A549 (cell line): ENCODE data around the gene PYY. TPM values are rescaled to one million over a fixed set of nuclear protein-coding genes. Genes with fewer than 3 reads are reported as not detected.

Experiments used
- ATAC-seq, 2 experiments: fragments of 200-7000 bp in 1 of 2; fragments of >200 bp in 1 of 2; cut with Nextera tagmentation in 1 of 2; cut with Tn5 transposase in 1 of 2; 3 replicates each; pipeline versions ENCODE4 v1.8.0 to v1.9.1; 2018 to 2020; ENCODE audit warnings: mild to moderate bottlenecking in 1 of 2, moderate library complexity in 1 of 2
- CTCF ChIA-PET: fragments of 300-600 bp; sonication (Branson Sonifier 250); formaldehyde crosslinking; extraction: SDS; loops from one replicate; lab custom pipeline; 2021; ENCODE audit warnings: antibody characterized with exemption, inconsistent platforms; lab: Yijun Ruan, JAX
- POLR2A ChIA-PET: fragments of 350-600 bp; formaldehyde crosslinking; extraction: SDS; loops from one replicate; lab custom pipeline; 2021; ENCODE audit warnings: antibody characterized with exemption, inconsistent platforms; lab: Yijun Ruan, JAX
- DNase-seq, 2 experiments: peaks; one replicate each; pipeline versions ENCODE4 v3.0.0 to v3.0.0-alpha.2; 2011 to 2016; ENCODE audit warnings: low read depth in 1 of 2, low spot score in 1 of 2
- FAIRE-seq: peaks from 2 replicates; lab custom pipeline; 2011; peaks lifted over from hg19 to GRCh38; lab: Jason Lieb, UNC
- H3K27ac ChIP-seq, 2 experiments: fragments of >200 bp; sonication (Bioruptor Twin); formaldehyde crosslinking; 3 replicates each; pipeline ENCODE4 v1.5.1; 2016 to 2017
- H3K4me1 ChIP-seq: fragments of >200 bp; sonication (Bioruptor Twin); formaldehyde crosslinking; 3 replicates; pipeline ENCODE4 v1.6.1; 2016
- H3K4me2 ChIP-seq: fragments of >200 bp; sonication (Bioruptor Twin); formaldehyde crosslinking; 3 replicates; pipeline ENCODE4 v1.6.1; 2016
- H3K4me3 ChIP-seq: fragments of >200 bp; sonication (Bioruptor Twin); formaldehyde crosslinking; 3 replicates; pipeline ENCODE4 v1.5.1; 2016
- H3K9me3 ChIP-seq: fragments of >200 bp; sonication (Bioruptor Twin); formaldehyde crosslinking; 3 replicates; pipeline ENCODE4 v1.6.1; 2016
- BHLHE40 ChIP-seq: IDR thresholded peaks from 2 replicates; pipeline ENCODE4 v1.6.1; 2012; ENCODE audit warnings: low read depth, low read length, inconsistent platforms
- CEBPB ChIP-seq, 2 experiments: fragments of >200 bp in 1 of 2; sonication (Bioruptor Twin) in 1 of 2; formaldehyde crosslinking in 1 of 2; IDR thresholded peaks; 2 replicates each; pipeline ENCODE4 v1.6.1; 2012 to 2016
- CHD2 ChIP-seq: fragments of 150-350 bp; IDR thresholded peaks from 2 replicates; pipeline ENCODE4 v1.6.1; 2014; ENCODE audit warnings: low read length; ENCODE audit not compliant: partially characterized antibody
- CTCF ChIP-seq: fragments of >200 bp; sonication (Bioruptor Twin); formaldehyde crosslinking; IDR thresholded peaks from 3 replicates; pipeline ENCODE4 v1.5.1; 2016
- ELK1 ChIP-seq: fragments of 150-350 bp; IDR thresholded peaks from 2 replicates; pipeline ENCODE4 v1.6.1; 2014; ENCODE audit warnings: low read depth, mild to moderate bottlenecking, low read length
- HES2 ChIP-seq: fragments of >200 bp; sonication (Bioruptor Twin); formaldehyde crosslinking; IDR thresholded peaks from 2 replicates; pipeline ENCODE4 v1.6.1; 2016
- HOXB5 ChIP-seq: fragments of 250-450 bp; sonication (Bioruptor Pico); IDR thresholded peaks from 2 replicates; pipeline ENCODE4 v1.5.0; 2020; ENCODE audit warnings: mild to moderate bottlenecking, moderate library complexity
- JUN ChIP-seq, 2 experiments: fragments of >200 bp; sonication (Bioruptor Twin); formaldehyde crosslinking; IDR thresholded peaks; 2 replicates in 1 of 2; 3 replicates in 1 of 2; pipeline ENCODE4 v1.6.1; 2016 to 2017
- JUNB ChIP-seq: fragments of >200 bp; sonication (Bioruptor Twin); formaldehyde crosslinking; IDR thresholded peaks from 2 replicates; pipeline ENCODE4 v1.6.1; 2016
- KDM5A ChIP-seq: fragments of 200-600 bp; sonication (generic); IDR thresholded peaks from 2 replicates; pipeline ENCODE4 v1.6.1; 2016; ENCODE audit warnings: antibody characterized with exemption, mild to moderate bottlenecking
- MYC ChIP-seq: IDR thresholded peaks from 2 replicates; pipeline ENCODE4 v1.6.1; 2012; ENCODE audit warnings: mild to moderate bottlenecking, inconsistent platforms, low read length, improper control_type of control experiment, borderline replicate concordance
- NFE2L2 ChIP-seq: fragments of 150-350 bp; conservative IDR thresholded peaks from 2 replicates; pipeline ENCODE4 v1.6.1; 2014; ENCODE audit warnings: low read length
- PHF8 ChIP-seq: fragments of 200-600 bp; sonication (generic); IDR thresholded peaks from 2 replicates; pipeline ENCODE4 v1.6.1; 2016; ENCODE audit warnings: low read depth, mild to moderate bottlenecking, antibody characterized with exemption, moderate library complexity, borderline replicate concordance
- RCOR1 ChIP-seq: fragments of 150-350 bp; IDR thresholded peaks from 2 replicates; pipeline ENCODE4 v1.6.1; 2014; ENCODE audit warnings: antibody characterized with exemption, low read length, low read depth
- RFX5 ChIP-seq: fragments of 450-650 bp; IDR thresholded peaks from 2 replicates; pipeline ENCODE4 v1.7.1; 2014; ENCODE audit warnings: antibody characterized with exemption, mild to moderate bottlenecking, moderate library complexity
- TFCP2L1 ChIP-seq: fragments of 250-450 bp; sonication (Bioruptor Pico); IDR thresholded peaks from 2 replicates; pipeline ENCODE4 v1.5.0; 2021; ENCODE audit warnings: mild to moderate bottlenecking
- TP53 ChIP-seq: fragments of 250-450 bp; sonication (Bioruptor Pico); IDR thresholded peaks from 2 replicates; pipeline ENCODE4 v1.5.0; 2021; ENCODE audit warnings: mild to moderate bottlenecking, moderate library complexity
- ZNF302 ChIP-seq: fragments of 250-450 bp; sonication (Bioruptor Pico); IDR thresholded peaks from 2 replicates; pipeline ENCODE4 v1.9.0; 2021; ENCODE audit warnings: inconsistent platforms, mild to moderate bottlenecking, moderate library complexity
- ZSCAN20 ChIP-seq: fragments of 250-450 bp; sonication (Bioruptor Pico); IDR thresholded peaks from 2 replicates; pipeline ENCODE4 v1.8.0; 2022; ENCODE audit warnings: mild to moderate bottlenecking, moderate library complexity
- WGBS: methylation state at CpG from one replicate; pipeline ENCODE4 v1.1.6; 2017; ENCODE audit errors: missing lambda C conversion rate; 5-methylcytosine and 5-hydroxymethylcytosine counted together
- polyA plus RNA-seq, 4 experiments: library from polyadenylated mRNA; depleted of rRNA in 3 of 4; stranded (reverse); fragments of >200 nt; fragmentation: RNase III in 1 of 4; extraction: RNeasy Plus Mini Kit Qiagen cat#74134 plus additional on column Dnase treatment in 1 of 4; gene quantifications; 2 replicates in 3 of 4; 3 replicates in 1 of 4; pipeline ENCODE4 v1.2.3, GENCODE V29; 2011 to 2017
- TF ChIP-seq, protein P1 (sequence below): fragments of >200 bp; sonication (Bioruptor Twin); formaldehyde crosslinking; IDR thresholded peaks from 3 replicates; pipeline ENCODE4 v1.6.1; 2016

Gene PYY
- polyA plus RNA-seq, 2 of the 4 experiments (the other 2 are of a cell fraction), result not detected

DNA sequence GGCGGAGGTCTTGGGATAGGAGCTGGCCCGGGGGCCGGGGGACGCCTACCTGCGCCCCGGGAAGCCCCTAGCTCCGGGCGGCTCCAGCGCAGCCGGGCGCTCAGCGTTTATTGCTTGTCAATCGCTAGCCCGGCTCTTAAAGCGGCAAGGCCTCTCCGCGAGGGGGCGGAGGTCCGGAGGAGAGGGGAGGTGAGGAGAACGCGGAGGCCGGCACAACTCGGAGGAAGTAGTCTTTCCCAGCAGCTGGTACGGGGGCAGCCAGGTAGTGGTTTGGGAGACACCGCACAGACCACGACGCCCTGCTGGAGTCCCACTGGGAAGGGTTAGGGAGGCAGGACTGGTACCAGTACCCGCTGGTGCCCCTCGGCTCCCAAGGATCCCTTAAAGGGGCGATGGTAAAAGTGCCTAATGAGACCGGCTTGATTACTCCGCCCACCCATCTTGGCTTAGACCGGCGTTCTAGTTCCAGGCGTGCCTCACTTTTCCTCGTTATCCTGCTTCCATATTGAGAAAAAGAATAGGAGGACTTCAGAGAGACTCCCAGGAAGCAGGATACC, 46.2 kb downstream of the PYY start, which contains the start of gene MPP2:
Gene MPP2 (minus strand): TSS at position 112 of the 557 bp plus-strand sequence. CDS start 3,076 bp downstream, outside the sequence.
- TF ChIP-seq, protein P1, sequence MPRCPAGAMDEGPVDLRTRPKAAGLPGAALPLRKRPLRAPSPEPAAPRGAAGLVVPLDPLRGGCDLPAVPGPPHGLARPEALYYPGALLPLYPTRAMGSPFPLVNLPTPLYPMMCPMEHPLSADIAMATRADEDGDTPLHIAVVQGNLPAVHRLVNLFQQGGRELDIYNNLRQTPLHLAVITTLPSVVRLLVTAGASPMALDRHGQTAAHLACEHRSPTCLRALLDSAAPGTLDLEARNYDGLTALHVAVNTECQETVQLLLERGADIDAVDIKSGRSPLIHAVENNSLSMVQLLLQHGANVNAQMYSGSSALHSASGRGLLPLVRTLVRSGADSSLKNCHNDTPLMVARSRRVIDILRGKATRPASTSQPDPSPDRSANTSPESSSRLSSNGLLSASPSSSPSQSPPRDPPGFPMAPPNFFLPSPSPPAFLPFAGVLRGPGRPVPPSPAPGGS, result no peak
- TF ChIP-seq BHLHE40, result no peak
- TF ChIP-seq HES2, result no peak
- no peak for TF ChIP-seq CTCF
- TF ChIP-seq ELK1, result no peak
- no peak for TF ChIP-seq PHF8
- no peak for TF ChIP-seq HOXB5 (CRISPR knock-in tag)
- TF ChIP-seq ZSCAN20 (CRISPR knock-in tag), result no peak
- TF ChIP-seq NFE2L2, result no peak
- no peak for TF ChIP-seq JUNB
- no peak for TF ChIP-seq TP53 (CRISPR knock-in tag)
- TF ChIP-seq RCOR1, result no peak
- no peak for TF ChIP-seq RFX5
- TF ChIP-seq TFCP2L1 (CRISPR knock-in tag), result no peak
- TF ChIP-seq CHD2, result no peak
- no peak for TF ChIP-seq JUN (IDR thresholded peaks at IDR 0.05)
- TF ChIP-seq KDM5A, result no peak
- no peak for TF ChIP-seq ZNF302 (CRISPR knock-in tag)
- ATAC-seq (peak; percentile 49 to 77), FAIRE-seq (no peak), DNase-seq (peak; percentile 71 to 80)
- POLR2A ChIA-PET, result no interaction called here
- H3K4me1 ChIP-seq, result peaks cover 24% of the 10 kb centered on the region
- WGBS, result 9% methylated on average over 34 of the region's 36 CpGs
- CTCF ChIA-PET, result interaction anchor here (0.6 to 25.9 kb wide), 10 partner anchors 8 to 233 kb away, joined by 3 to 412 read pairs (median 26); partner anchors contain the start of gene PPY
- H3K4me2 ChIP-seq, result peak within 1 kb of the TSS; percentile 99
- peak within 1 kb of the TSS; percentile 23 to 74; a peak in 4 of 6 replicates for H3K27ac ChIP-seq
- no peaks in the 10 kb centered on the region for H3K9me3 ChIP-seq
- H3K4me3 ChIP-seq, result peak within 1 kb of the TSS; percentile 46

GRCh38 chr17:43906951-43907424, 46.8 kb downstream of the PYY start:
- DNase-seq (no peak), ATAC-seq (peak; percentile 3 to 16; a peak in 3 of 6 replicates), FAIRE-seq (no peak)
- H3K9me3 ChIP-seq, result no peaks in the 10 kb centered on the region
- TF ChIP-seq CEBPB (IDR thresholded peaks at IDR 0.05), result peak in 1 of 2 experiments; percentile 37; a peak in 1 of 4 replicates
- no peak for TF ChIP-seq MYC
- ChIA-PET POLR2A (no interaction called here), CTCF (interaction anchor here (0.6 to 25.9 kb wide), 8 partner anchors 9 to 233 kb away, joined by 3 to 412 read pairs (median 49); partner anchors contain the start of gene PPY)
- 20% methylated on average over 24 of the region's 29 CpGs for WGBS
- peak overlapping the region; percentile 46 for H3K4me3 ChIP-seq
- H3K4me2 ChIP-seq, result peak overlapping the region; percentile 99
- H3K27ac ChIP-seq, result peak overlapping the region; percentile 23 to 74; a peak in 4 of 6 replicates
- peaks cover 24% of the 10 kb centered on the region for H3K4me1 ChIP-seq
